T-cell (primary cell): ENCODE measurements around the gene SAYSD1. TPM values are rescaled to one million over a fixed set of nuclear protein-coding genes. Genes with fewer than 3 reads are reported as not detected.

ENCODE experiments used
- ATAC-seq, 4 experiments: fragments of 200-7000 bp in 3 of 4; fragments of 150-1000 bp in 1 of 4; cut with Tn5 transposase; replicated peaks in 1 of 4; 1 replicate in 3 of 4; 2 replicates in 1 of 4; pipeline ENCODE4 v1.10.0; 2021; ENCODE audit warnings: moderate library complexity in 3 of 4, mild to moderate bottlenecking in 2 of 4, moderate number of reproducible peaks in 1 of 4
- CTCF ChIA-PET, 2 donors: fragments of 300-600 bp; sonication (Branson Sonifier 250); formaldehyde crosslinking; loops; one replicate each; lab custom pipeline; 2022; ENCODE audit warnings: antibody characterized with exemption in 2 of 2; lab: Charles Lee
- POLR2A ChIA-PET, 2 donors: fragments of 300-600 bp; sonication (Branson Sonifier 250); formaldehyde crosslinking; loops; one replicate each; lab custom pipeline; 2022; ENCODE audit warnings: antibody characterized with exemption in 2 of 2; lab: Charles Lee
- DNase-seq, 35 experiments: peaks; one replicate each; pipeline versions ENCODE4 v3.0.0 to v3.0.0-alpha.2; 2013 to 2023
- H3K27ac ChIP-seq: one replicate; pipeline ENCODE4 v1.5.1; 2013; ENCODE audit warnings: low read length
- H3K27me3 ChIP-seq, 2 experiments: replicated peaks in 1 of 2; 1 replicate in 1 of 2; 2 replicates in 1 of 2; pipeline versions ENCODE4 v1.6.1 to v1.7.0; 2013; ENCODE audit warnings: low read length in 1 of 2, mixed read lengths in 1 of 2; ENCODE audit not compliant: control insufficient read depth in 2 of 2, insufficient read depth in 2 of 2; ENCODE audit errors: extremely low read depth in 1 of 2
- H3K36me3 ChIP-seq, 2 donors: 1 replicate in 1 of 2; 2 replicates in 1 of 2; pipeline versions ENCODE4 v1.6.1 to v1.7.0; 2013; ENCODE audit warnings: low read length in 1 of 2; ENCODE audit not compliant: control insufficient read depth in 2 of 2, insufficient read depth in 1 of 2; ENCODE audit errors: extremely low read depth in 1 of 2
- H3K4me1 ChIP-seq, 2 experiments: 1 replicate in 1 of 2; 2 replicates in 1 of 2; pipeline versions ENCODE4 v1.6.1 to v1.7.0; 2013; ENCODE audit warnings: low read length in 2 of 2, mixed read lengths in 1 of 2; ENCODE audit not compliant: insufficient read depth in 2 of 2, control insufficient read depth in 1 of 2; ENCODE audit errors: extremely low read depth in 1 of 2
- H3K4me3 ChIP-seq, 2 donors: 1 replicate in 1 of 2; 2 replicates in 1 of 2; pipeline versions ENCODE4 v1.5.1 to v1.7.0; 2013; ENCODE audit warnings: mild to moderate bottlenecking in 2 of 2, low read length in 1 of 2, moderate library complexity in 1 of 2; ENCODE audit not compliant: control insufficient read depth in 1 of 2; ENCODE audit errors: extremely low read depth in 1 of 2
- H3K9me3 ChIP-seq: 2 replicates; pipeline ENCODE4 v1.7.0; 2013
- H3K27ac Mint-ChIP-seq, 2 donors: one replicate each; pipeline ENCODE4 v1.8.0; 2020 to 2021; ENCODE audit warnings: mild to moderate bottlenecking in 2 of 2, mixed read lengths in 2 of 2
- H3K27me3 Mint-ChIP-seq, 2 donors: one replicate each; pipeline ENCODE4 v1.8.0; 2021 to 2022; ENCODE audit warnings: mixed read lengths in 2 of 2
- H3K36me3 Mint-ChIP-seq: one replicate; pipeline ENCODE4 v1.8.0; 2021; ENCODE audit warnings: mixed read lengths
- H3K4me1 Mint-ChIP-seq, 3 donors: one replicate each; pipeline ENCODE4 v1.8.0; 2020 to 2022; ENCODE audit warnings: mixed read lengths in 3 of 3, mild to moderate bottlenecking in 1 of 3
- H3K4me3 Mint-ChIP-seq, 3 donors: one replicate each; pipeline ENCODE4 v1.8.0; 2020 to 2022; ENCODE audit warnings: mild to moderate bottlenecking in 3 of 3, mixed read lengths in 3 of 3, moderate library complexity in 3 of 3
- H3K9me3 Mint-ChIP-seq, 3 donors: one replicate each; pipeline ENCODE4 v1.8.0; 2020 to 2022; ENCODE audit warnings: mixed read lengths in 3 of 3
- WGBS: methylation state at CpG from one replicate; pipeline ENCODE4 v1.1.5; 2013; ENCODE audit warnings: missing lambda C conversion rate; ENCODE audit not compliant: insufficient coverage; 5-methylcytosine and 5-hydroxymethylcytosine counted together
- total RNA-seq, 35 experiments: library from RNA in 6 of 35; stranded (reverse) in 6 of 35; fragments of 120-200 nt in 1 of 35; gene quantifications; one replicate each; pipeline versions ENCODE4 v1.2.1 to v1.2.4 and lab custom pipeline; 2013 to 2026

The SAYSD1 gene
- total RNA-seq, 5 donors from 2014 or later (not counting 1 experiment from before 2014, with no cell fraction given) = 14.0 to 25.4 (median 19.2) TPM

GRCh38 chr6:39061588-39061987 is 53.4 kb downstream of the SAYSD1 start:
- Histone ChIP-seq H3K9me3 (no peaks in the 10 kb centered on the region), H3K27me3 (peaks cover 0 to 47% of the 10 kb centered on the region in 2 experiments), H3K4me3 (no peak overlapping the region), H3K4me1 (no peaks in the 10 kb centered on the region), H3K36me3 (no peaks in the 10 kb centered on the region), H3K27ac (no peak overlapping the region)
- ATAC-seq (no peak), DNase-seq (no peak)
- Mint-ChIP-seq H3K27ac (no peak overlapping the region), H3K9me3 (no peaks in the 10 kb centered on the region), H3K36me3 (no peaks in the 10 kb centered on the region), H3K27me3 (peaks cover 4 to 28% of the 10 kb centered on the region in 2 donors), H3K4me3 (no peak overlapping the region), H3K4me1 (peaks cover 0 to 6% (median 0%) of the 10 kb centered on the region in 3 donors)
- ChIA-PET POLR2A (no interaction called here), CTCF (no interaction called here)
- WGBS = 40% methylated on average over 1 of the region's 3 CpGs

GRCh38 chr6:39061182-39061581 is 53.8 kb downstream of the SAYSD1 start:
- no peaks in the 10 kb centered on the region for H3K36me3 Mint-ChIP-seq
- H3K27me3 Mint-ChIP-seq = peaks cover 4 to 26% of the 10 kb centered on the region in 2 donors
- no peak overlapping the region for H3K27ac Mint-ChIP-seq
- Histone ChIP-seq H3K36me3 (no peaks in the 10 kb centered on the region), H3K27ac (no peak overlapping the region), H3K4me1 (no peaks in the 10 kb centered on the region), H3K4me3 (no peak overlapping the region), H3K27me3 (peaks cover 0 to 46% of the 10 kb centered on the region in 2 experiments), H3K9me3 (no peaks in the 10 kb centered on the region)
- no peaks in the 10 kb centered on the region for H3K9me3 Mint-ChIP-seq
- H3K4me1 Mint-ChIP-seq = peaks cover 0 to 6% (median 0%) of the 10 kb centered on the region in 3 donors
- DNase-seq (no peak), ATAC-seq (no peak)
- ChIA-PET CTCF (no interaction called here), POLR2A (no interaction called here)
- WGBS = no CpG with 5 or more reads among the region's 6 CpGs
- no peak overlapping the region for H3K4me3 Mint-ChIP-seq

DNA sequence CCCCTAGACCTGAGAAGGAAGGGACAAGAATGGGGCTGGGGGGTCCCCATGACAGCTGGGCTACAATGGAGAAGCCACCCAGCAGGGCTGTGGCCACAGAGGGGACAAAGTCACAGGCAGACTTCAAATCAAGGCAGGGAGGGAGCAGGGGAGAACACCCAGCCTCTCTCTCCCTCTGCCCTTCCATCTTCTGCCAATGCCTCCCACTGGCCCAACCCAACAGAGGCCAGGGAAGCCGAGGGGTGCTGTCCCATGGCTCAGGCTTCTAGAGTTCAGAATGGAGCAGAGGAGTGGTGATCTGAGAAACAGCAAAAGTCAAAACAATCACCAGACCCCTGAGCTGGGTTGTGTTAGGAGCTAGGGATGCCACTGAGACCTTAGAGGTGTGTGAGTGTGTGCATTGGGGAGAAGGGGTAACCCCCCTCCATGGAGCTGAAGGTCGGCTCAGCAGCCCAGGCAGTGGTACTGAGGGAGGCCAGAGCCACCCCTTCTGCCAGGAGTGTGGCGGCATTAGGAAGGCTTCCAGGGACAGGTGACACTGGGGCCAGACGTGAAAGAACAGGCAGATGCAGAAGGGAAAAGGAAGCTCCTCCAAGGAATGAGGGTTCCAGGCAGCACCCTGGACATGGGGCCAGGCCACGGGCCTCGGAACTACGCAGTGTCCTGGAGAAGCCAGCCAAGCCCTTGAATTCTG is 54.4 kb downstream of the SAYSD1 start:
- Mint-ChIP-seq H3K27me3 (peaks cover 4 to 23% of the 10 kb centered on the region in 2 donors), H3K4me1 (peaks cover 0 to 6% (median 0%) of the 10 kb centered on the region in 3 donors), H3K9me3 (no peaks in the 10 kb centered on the region), H3K4me3 (no peak overlapping the region), H3K27ac (no peak overlapping the region), H3K36me3 (no peaks in the 10 kb centered on the region)
- ChIA-PET POLR2A (no interaction called here), CTCF (no interaction called here)
- 80% methylated on average over 3 of the region's 7 CpGs for WGBS
- DNase-seq (no peak), ATAC-seq (no peak)
- Histone ChIP-seq H3K9me3 (no peaks in the 10 kb centered on the region), H3K27me3 (peaks cover 0 to 42% of the 10 kb centered on the region in 2 experiments), H3K36me3 (no peaks in the 10 kb centered on the region), H3K4me3 (no peak overlapping the region), H3K27ac (no peak overlapping the region), H3K4me1 (no peaks in the 10 kb centered on the region)

- no peaks in the 10 kb centered on the region for H3K9me3 Mint-ChIP-seq
- H3K4me3 Mint-ChIP-seq = no peak overlapping the region
- CTCF ChIA-PET = no interaction called here
- H3K36me3 Mint-ChIP-seq = no peaks in the 10 kb centered on the region
- no peaks in the 10 kb centered on the region for H3K4me1 ChIP-seq
- H3K36me3 ChIP-seq = no peaks in the 10 kb centered on the region
- H3K27ac ChIP-seq = no peak overlapping the region
- H3K9me3 ChIP-seq = no peaks in the 10 kb centered on the region
- 64% methylated on average over 11 of the region's 14 CpGs for WGBS
- H3K4me1 Mint-ChIP-seq = peaks cover 0 to under 1% (median 0%) of the 10 kb centered on the region in 3 donors
- H3K27me3 ChIP-seq = peaks cover 0 to 40% of the 10 kb centered on the region in 2 experiments
- no peak for DNase-seq
- POLR2A ChIA-PET = no interaction called here
- no peak for ATAC-seq
- no peak overlapping the region for H3K27ac Mint-ChIP-seq
- no peak overlapping the region for H3K4me3 ChIP-seq
- H3K27me3 Mint-ChIP-seq = peaks cover 4 to 19% of the 10 kb centered on the region in 2 donors
These were observed 55.3 kb downstream of the SAYSD1 start for GRCh38 chr6:39059496-39060310.

DNA sequence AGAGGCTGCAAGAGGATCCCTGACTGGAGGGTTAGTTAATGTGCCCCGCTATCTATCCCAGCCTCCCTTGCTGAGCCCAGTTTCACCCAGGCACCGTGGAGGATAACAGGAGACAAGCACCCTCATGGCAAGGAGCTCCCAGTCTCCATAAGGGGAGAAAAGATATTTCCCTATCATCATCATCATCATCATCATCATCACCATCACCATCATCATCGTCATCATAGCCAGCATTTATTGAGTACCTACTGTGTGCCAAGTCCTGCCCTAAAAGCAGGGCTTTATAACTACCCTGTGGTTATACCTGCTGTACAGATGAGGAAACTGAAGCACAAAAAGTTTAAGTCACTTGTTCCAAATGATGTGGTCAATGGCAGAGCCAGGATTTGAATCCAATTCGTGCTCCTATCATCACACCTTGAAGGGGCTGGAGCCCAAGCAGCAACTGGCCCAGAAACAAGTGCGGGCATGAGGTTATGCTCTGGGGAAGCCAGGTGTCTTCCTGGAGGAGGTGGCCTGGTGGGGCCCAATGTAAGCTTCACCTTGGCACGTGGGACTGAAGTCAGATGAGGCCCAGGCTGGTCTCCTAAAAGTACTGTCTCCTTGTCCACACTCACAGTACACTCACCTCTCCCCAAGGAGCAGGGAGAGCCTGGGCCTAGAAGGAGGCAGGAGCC is 56.4 kb downstream of the SAYSD1 start:
- Mint-ChIP-seq H3K27me3 (peaks cover 10 to 22% of the 10 kb centered on the region in 2 donors), H3K9me3 (no peaks in the 10 kb centered on the region), H3K36me3 (no peaks in the 10 kb centered on the region), H3K27ac (no peak overlapping the region), H3K4me3 (no peak overlapping the region), H3K4me1 (no peaks in the 10 kb centered on the region)
- CTCF ChIA-PET = no interaction called here
- Histone ChIP-seq H3K9me3 (no peaks in the 10 kb centered on the region), H3K36me3 (no peaks in the 10 kb centered on the region), H3K27ac (no peak overlapping the region), H3K27me3 (peaks cover 0 to 51% of the 10 kb centered on the region in 2 experiments), H3K4me3 (no peak overlapping the region), H3K4me1 (no peaks in the 10 kb centered on the region)
- WGBS = 74% methylated on average over 3 of the region's 6 CpGs
- ATAC-seq (no peak), DNase-seq (no peak)
- POLR2A ChIA-PET = no interaction called here
